ENCODE results near the gene STIP1. TPM values are rescaled to one million over a fixed set of nuclear protein-coding genes. Genes with fewer than 3 reads are reported as not detected.
"Not testable (repeated sequence)": the region's sequence is repeated elsewhere in the genome, so short reads cannot be mapped to it uniquely, and the experiment has no call there.

The STIP1 gene
- total and polyA plus RNA-seq, 5 donors, result 93.0 to 170 (median 99.7) TPM

- H3K9me3 ChIP-seq (ENCODE audit: control insufficient read depth, low read length), result no peaks in the 10 kb centered on the region
- no peaks in the 10 kb centered on the region for H3K27me3 ChIP-seq (ENCODE audit: control insufficient read depth, insufficient read depth)
- 98% methylated on average over 10 of the region's 10 CpGs for WGBS
- ATAC-seq, result no peak
- H3K4me1 ChIP-seq (ENCODE audit: control insufficient read depth, insufficient read depth, low read length), result no peaks in the 10 kb centered on the region
- intact Hi-C loops (cut with DNase I), result no loop called here
- DNase-seq, result no peak
- no peak overlapping the region for H3K4me3 ChIP-seq (ENCODE audit: low read length)
- no peak overlapping the region for H3K27ac ChIP-seq (ENCODE audit: low read length)
These were observed 24.9 kb upstream of the STIP1 start for GRCh38 chr11:64161037-64161436.

- H3K4me1 ChIP-seq (ENCODE audit: control insufficient read depth, insufficient read depth, low read length); H3K27ac ChIP-seq (ENCODE audit: low read length); H3K4me3 ChIP-seq (ENCODE audit: low read length); H3K9me3 ChIP-seq (ENCODE audit: control insufficient read depth, low read length); H3K27me3 ChIP-seq (ENCODE audit: control insufficient read depth, insufficient read depth); intact Hi-C loops (cut with DNase I); ATAC-seq; DNase-seq: not testable (repeated sequence)
- 90% methylated on average over 16 of the region's 16 CpGs for WGBS
These were observed 23.2 kb upstream of the STIP1 start for GRCh38 chr11:64162769-64163168.

GRCh38 chr11:64163951-64164350 lies 22.0 kb upstream of the STIP1 start:
- H3K9me3 ChIP-seq (ENCODE audit: control insufficient read depth, low read length), result no peaks in the 10 kb centered on the region
- no peaks in the 10 kb centered on the region for H3K27me3 ChIP-seq (ENCODE audit: control insufficient read depth, insufficient read depth)
- ATAC-seq, result no peak
- no peak overlapping the region for H3K27ac ChIP-seq (ENCODE audit: low read length)
- DNase-seq, result no peak
- no peaks in the 10 kb centered on the region for H3K4me1 ChIP-seq (ENCODE audit: control insufficient read depth, insufficient read depth, low read length)
- intact Hi-C loops (cut with DNase I), result no loop called here
- 95% methylated on average over 5 of the region's 5 CpGs for WGBS
- H3K4me3 ChIP-seq (ENCODE audit: low read length), result no peak overlapping the region

GRCh38 chr11:64164392-64165312 lies 21.3 kb upstream of the STIP1 start:
- H3K9me3 ChIP-seq (ENCODE audit: control insufficient read depth, low read length), result no peaks in the 10 kb centered on the region
- peak; percentile 34 to 40 for ATAC-seq
- H3K4me1 ChIP-seq (ENCODE audit: control insufficient read depth, insufficient read depth, low read length), result no peaks in the 10 kb centered on the region
- peak in 2 of 3 donors; percentile 72 to 80 for DNase-seq
- H3K27ac ChIP-seq (ENCODE audit: low read length), result peak overlapping the region; percentile 33
- WGBS, result 46% methylated on average over 20 of the region's 20 CpGs
- intact Hi-C loops (cut with DNase I), result no loop called here
- H3K4me3 ChIP-seq (ENCODE audit: low read length), result peak overlapping the region; percentile 86
- no peaks in the 10 kb centered on the region for H3K27me3 ChIP-seq (ENCODE audit: control insufficient read depth, insufficient read depth)

GRCh38 chr11:64165481-64165841 lies 20.5 kb upstream of the STIP1 start:
- ATAC-seq (peak in 1 of 2 donors; percentile 5), DNase-seq (peak in 1 of 3 donors; percentile 70)
- Histone ChIP-seq H3K4me1 (ENCODE audit: control insufficient read depth, insufficient read depth, low read length) (no peaks in the 10 kb centered on the region), H3K9me3 (ENCODE audit: control insufficient read depth, low read length) (no peaks in the 10 kb centered on the region), H3K27me3 (ENCODE audit: control insufficient read depth, insufficient read depth) (no peaks in the 10 kb centered on the region), H3K27ac (ENCODE audit: low read length) (no peak overlapping the region), H3K4me3 (ENCODE audit: low read length) (peak overlapping the region; percentile 86)
- under 1% methylated on average over 32 of the region's 32 CpGs for WGBS
- intact Hi-C loops (cut with DNase I), result no loop called here

GRCh38 chr11:64165842-64166635 lies 19.9 kb upstream of the STIP1 start, which contains the start of gene MACROD1:
Gene MACROD1 (minus strand): TSS chr11:64166113. CDS start chr11:64165994, 119 bp downstream.
- Histone ChIP-seq H3K27ac (ENCODE audit: low read length) (peak within 1 kb of the TSS; percentile 33), H3K27me3 (ENCODE audit: control insufficient read depth, insufficient read depth) (no peaks in the 10 kb centered on the region), H3K9me3 (ENCODE audit: control insufficient read depth, low read length) (no peaks in the 10 kb centered on the region), H3K4me1 (ENCODE audit: control insufficient read depth, insufficient read depth, low read length) (no peaks in the 10 kb centered on the region), H3K4me3 (ENCODE audit: low read length) (peak within 1 kb of the TSS; percentile 86)
- ATAC-seq, result peak; percentile 92 to 94
- WGBS, result 1% methylated on average over 92 of the region's 92 CpGs
- intact Hi-C loops (cut with DNase I), result no loop called here
- DNase-seq, result peak; percentile 88 to 96 (median 93)

- Histone ChIP-seq H3K4me1 (ENCODE audit: control insufficient read depth, insufficient read depth, low read length) (no peaks in the 10 kb centered on the region), H3K9me3 (ENCODE audit: control insufficient read depth, low read length) (no peaks in the 10 kb centered on the region), H3K4me3 (ENCODE audit: low read length) (no peak overlapping the region), H3K27ac (ENCODE audit: low read length) (no peak overlapping the region), H3K27me3 (ENCODE audit: control insufficient read depth, insufficient read depth) (no peaks in the 10 kb centered on the region)
- 84% methylated on average over 4 of the region's 4 CpGs for WGBS
- no peak for DNase-seq
- intact Hi-C loops (cut with DNase I), result no loop called here
- no peak for ATAC-seq
These were observed 15.6 kb upstream of the STIP1 start for GRCh38 chr11:64170419-64170818.

GRCh38 chr11:64173616-64174355 lies 12.2 kb upstream of the STIP1 start:
- 86% methylated on average over 4 of the region's 4 CpGs for WGBS
- Histone ChIP-seq H3K4me1 (ENCODE audit: control insufficient read depth, insufficient read depth, low read length) (no peaks in the 10 kb centered on the region), H3K4me3 (ENCODE audit: low read length) (no peak overlapping the region), H3K27ac (ENCODE audit: low read length) (no peak overlapping the region), H3K27me3 (ENCODE audit: control insufficient read depth, insufficient read depth) (no peaks in the 10 kb centered on the region), H3K9me3 (ENCODE audit: control insufficient read depth, low read length) (no peaks in the 10 kb centered on the region)
- ATAC-seq, result peak in 1 of 2 donors; percentile 32
- intact Hi-C loops (cut with DNase I), result no loop called here
- no peak for DNase-seq

- intact Hi-C loops (cut with DNase I), result no loop called here
- ATAC-seq (no peak), DNase-seq (no peak)
- 86% methylated on average over 8 of the region's 8 CpGs for WGBS
- no peak overlapping the region for H3K27ac ChIP-seq (ENCODE audit: low read length)
- H3K4me3 ChIP-seq (ENCODE audit: low read length), result no peak overlapping the region
- peaks cover 4% of the 10 kb centered on the region for H3K4me1 ChIP-seq (ENCODE audit: control insufficient read depth, insufficient read depth, low read length)
- H3K27me3 ChIP-seq (ENCODE audit: control insufficient read depth, insufficient read depth), result no peaks in the 10 kb centered on the region
- no peaks in the 10 kb centered on the region for H3K9me3 ChIP-seq (ENCODE audit: control insufficient read depth, low read length)
These were observed 9.2 kb upstream of the STIP1 start for GRCh38 chr11:64176751-64177150.

- ATAC-seq (no peak), DNase-seq (no peak)
- Histone ChIP-seq H3K9me3 (ENCODE audit: control insufficient read depth, low read length) (no peaks in the 10 kb centered on the region), H3K27me3 (ENCODE audit: control insufficient read depth, insufficient read depth) (no peaks in the 10 kb centered on the region), H3K4me1 (ENCODE audit: control insufficient read depth, insufficient read depth, low read length) (peaks cover 4% of the 10 kb centered on the region), H3K4me3 (ENCODE audit: low read length) (no peak overlapping the region), H3K27ac (ENCODE audit: low read length) (no peak overlapping the region)
- intact Hi-C loops (cut with DNase I), result no loop called here
- WGBS, result 94% methylated on average over 1 of the region's 1 CpG
These were observed 7.8 kb upstream of the STIP1 start for GRCh38 chr11:64178203-64178602.

All from right cardiac atrium (tissue), 5 donors.